Ishikawa (cell line): ENCODE measurements around the gene KRT71.

Experiments used
- CEBPB ChIP-seq: IDR thresholded peaks from 2 replicates; pipeline ENCODE4 v1.6.1; 2012
- CREB1 ChIP-seq: IDR thresholded peaks from 2 replicates; pipeline ENCODE4 v1.6.1; 2012; ENCODE audit warnings: low read depth
- EGR1 ChIP-seq: IDR thresholded peaks from 2 replicates; pipeline ENCODE4 v1.6.1; 2012
- EP300 ChIP-seq: IDR thresholded peaks from 2 replicates; pipeline ENCODE4 v1.6.1; 2012; ENCODE audit warnings: borderline replicate concordance
- FOXM1 ChIP-seq: IDR thresholded peaks from 2 replicates; pipeline ENCODE4 v1.6.1; 2012; ENCODE audit warnings: low read depth, borderline replicate concordance
- MAX ChIP-seq: IDR thresholded peaks from 2 replicates; pipeline ENCODE4 v1.6.1; 2012
- NFIC ChIP-seq: IDR thresholded peaks from 2 replicates; pipeline ENCODE4 v1.6.1; 2012
- RAD21 ChIP-seq: IDR thresholded peaks from 2 replicates; pipeline ENCODE4 v1.6.1; 2012; ENCODE audit warnings: low read depth
- REST ChIP-seq: IDR thresholded peaks from 2 replicates; pipeline ENCODE4 v1.6.1; 2012; ENCODE audit warnings: low read depth, mild to moderate bottlenecking
- TAF1 ChIP-seq: IDR thresholded peaks from 2 replicates; pipeline ENCODE4 v1.6.1; 2012; ENCODE audit warnings: low read depth, mild to moderate bottlenecking
- TCF12 ChIP-seq: IDR thresholded peaks from 2 replicates; pipeline ENCODE4 v1.6.1; 2012; ENCODE audit warnings: low read depth
- TEAD4 ChIP-seq: IDR thresholded peaks from 2 replicates; pipeline ENCODE4 v1.6.1; 2012
- USF1 ChIP-seq: IDR thresholded peaks from 2 replicates; pipeline ENCODE4 v1.6.1; 2012
- YY1 ChIP-seq: IDR thresholded peaks from 2 replicates; pipeline ENCODE4 v1.6.1; 2012; ENCODE audit warnings: low read depth
- ZBTB7A ChIP-seq: IDR thresholded peaks from 2 replicates; pipeline ENCODE4 v1.6.1; 2012; ENCODE audit warnings: low read depth

Gene KRT71

GRCh38 chr12:52552681-52553195, at the start of gene KRT71:
KRT71 (minus strand) TSS chr12:52553145; CDS start chr12:52553077, 68 bp downstream.
- no peak for TF ChIP-seq REST
- no peak for TF ChIP-seq MAX
- TF ChIP-seq CEBPB = no peak
- no peak for TF ChIP-seq ZBTB7A
- no peak for TF ChIP-seq TCF12
- TF ChIP-seq YY1 = no peak
- no peak for TF ChIP-seq USF1
- TF ChIP-seq EP300 = no peak
- no peak for TF ChIP-seq CREB1
- TF ChIP-seq FOXM1 = no peak
- TF ChIP-seq NFIC = no peak
- TF ChIP-seq EGR1 = no peak
- TF ChIP-seq TEAD4 = no peak
- no peak for TF ChIP-seq TAF1
- no peak for TF ChIP-seq RAD21

DNA sequence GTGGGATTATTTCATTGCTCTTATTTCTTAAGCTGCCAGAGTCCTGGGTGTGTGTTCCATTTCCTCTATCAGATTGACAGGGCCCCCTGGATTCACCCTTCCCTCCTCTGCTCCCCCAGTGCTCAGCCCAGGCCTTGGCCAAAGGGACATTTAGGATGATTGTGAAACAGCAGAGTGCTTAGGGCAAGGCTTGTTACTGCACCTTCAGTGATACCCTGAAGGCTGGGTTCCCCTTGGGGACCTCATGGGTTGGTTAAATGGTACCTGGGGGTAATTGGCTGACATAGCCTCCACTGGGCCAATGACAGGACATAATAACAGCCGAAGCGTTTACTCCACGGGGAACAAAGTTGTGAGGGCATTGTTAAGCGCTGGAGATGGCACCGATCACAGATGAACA, 49.6 kb upstream of the KRT71 start:
- TF ChIP-seq CREB1 (no peak), TAF1 (no peak)

DNA sequence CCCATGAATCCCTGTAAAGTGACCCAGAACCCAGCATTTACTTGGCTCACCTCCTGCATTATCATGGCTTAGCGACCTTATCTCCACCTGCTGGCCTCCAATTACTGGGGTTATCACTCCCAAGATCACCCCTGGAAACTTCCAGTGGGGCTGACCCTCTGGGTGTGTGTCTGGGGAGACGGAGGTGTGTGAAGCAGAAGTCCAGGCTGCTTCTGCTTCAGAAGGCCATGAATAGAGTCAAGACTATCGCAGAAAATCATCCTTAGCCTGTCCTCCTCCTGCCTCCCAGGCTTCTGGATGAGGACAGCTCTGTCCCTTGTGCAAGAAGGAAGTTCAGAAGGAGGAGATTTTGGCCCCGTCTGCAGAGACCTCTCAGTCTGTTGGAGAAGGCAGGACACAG, 48.7 kb upstream of the KRT71 start:
- TF ChIP-seq TAF1 (no peak), EGR1 (no peak), TCF12 (no peak), CEBPB (no peak), FOXM1 (no peak), USF1 (no peak), TEAD4 (no peak), MAX (no peak), ZBTB7A (no peak), EP300 (no peak)

GRCh38 chr12:52600941-52601481, 48.1 kb upstream of the KRT71 start, which contains the start of gene KRT72:
KRT72 (minus strand) TSS chr12:52601463; CDS start chr12:52601452, 11 bp downstream.
- TF ChIP-seq REST = no peak
- no peak for TF ChIP-seq FOXM1
- no peak for TF ChIP-seq USF1
- no peak for TF ChIP-seq ZBTB7A
- no peak for TF ChIP-seq CREB1
- no peak for TF ChIP-seq EGR1

- no peak for TF ChIP-seq ZBTB7A
- TF ChIP-seq USF1 = no peak
Observed at GRCh38 chr12:52600475-52600874, 47.5 kb upstream of the KRT71 start.

- no peak for TF ChIP-seq YY1
- no peak for TF ChIP-seq RAD21
- TF ChIP-seq REST = no peak
- no peak for TF ChIP-seq NFIC
- TF ChIP-seq EGR1 = no peak
- TF ChIP-seq TCF12 = no peak
- TF ChIP-seq CEBPB = no peak
- no peak for TF ChIP-seq CREB1
- TF ChIP-seq MAX = no peak
- no peak for TF ChIP-seq FOXM1
- no peak for TF ChIP-seq EP300
- no peak for TF ChIP-seq TAF1
- no peak for TF ChIP-seq TEAD4
- TF ChIP-seq ZBTB7A = no peak
Observed at GRCh38 chr12:52600071-52600470, 47.1 kb upstream of the KRT71 start.
